IMR-90 (cell line): ENCODE results near the gene CD86. TPM values are rescaled to one million over a fixed set of nuclear protein-coding genes. Genes with fewer than 3 reads are reported as not detected.

ENCODE experiments used
- ATAC-seq: fragments of 200-7000 bp; cut with Tn5 transposase; 2 replicates; pipeline ENCODE4 v1.9.1; 2020; ENCODE audit warnings: low read depth, mild to moderate bottlenecking, moderate library complexity
- BruUV-seq: library from RNA; stranded (reverse); fragments of 400-500 nt; replicated peaks from 2 replicates; lab custom pipeline; 2021; lab: Mats Ljungman, UMichigan
- CTCF ChIA-PET: fragments of 300-600 bp; formaldehyde crosslinking; extraction: SDS; loops from one replicate; lab custom pipeline; 2021; ENCODE audit warnings: antibody characterized with exemption; lab: Yijun Ruan, JAX
- POLR2A ChIA-PET: fragments of 300-600 bp; sonication (Branson Sonifier 250); formaldehyde crosslinking; loops from one replicate; lab custom pipeline; 2022; ENCODE audit warnings: antibody characterized with exemption; ENCODE audit not compliant: unreplicated experiment; lab: Charles Lee
- DNase-seq: peaks from one replicate; pipeline ENCODE4 v3.0.0; 2013
- H2AFZ ChIP-seq: replicated peaks from 2 replicates; pipeline ENCODE3; 2013; ENCODE audit warnings: low read length, mild to moderate bottlenecking; ENCODE audit not compliant: poor library complexity
- H2AK5ac ChIP-seq: 2 replicates; pipeline ENCODE4 v1.6.1; 2013; ENCODE audit warnings: low read depth, low read length, inconsistent platforms
- H2AK9ac ChIP-seq: replicated peaks from 2 replicates; pipeline ENCODE3; 2013; ENCODE audit warnings: mild to moderate bottlenecking, low read depth, low read length, moderate library complexity; ENCODE audit not compliant: poor library complexity
- H2BK120ac ChIP-seq: 2 replicates; pipeline ENCODE4 v1.6.1; 2013; ENCODE audit warnings: low read depth, low read length, inconsistent platforms
- H2BK15ac ChIP-seq: 3 replicates; pipeline ENCODE4 v1.6.1; 2013; ENCODE audit warnings: low read depth, low read length, inconsistent platforms
- H2BK20ac ChIP-seq: 2 replicates; pipeline ENCODE4 v1.6.1; 2013; ENCODE audit warnings: low read depth, mild to moderate bottlenecking, inconsistent platforms, low read length, moderate library complexity
- H2BK5ac ChIP-seq: 2 replicates; pipeline ENCODE4 v1.6.1; 2013; ENCODE audit warnings: mild to moderate bottlenecking, low read depth, low read length, inconsistent platforms; ENCODE audit not compliant: poor library complexity, severe bottlenecking
- H3K14ac ChIP-seq: replicated peaks from 2 replicates; pipeline ENCODE4 v1.6.1; 2013; ENCODE audit warnings: low read depth, low read length, inconsistent platforms
- H3K18ac ChIP-seq: 2 replicates; pipeline ENCODE4 v1.6.1; 2013; ENCODE audit warnings: low read depth, low read length, control low read depth
- H3K23ac ChIP-seq: 2 replicates; pipeline ENCODE4 v1.6.1; 2013; ENCODE audit warnings: low read depth, low read length, inconsistent platforms
- H3K27ac ChIP-seq: 2 replicates; pipeline ENCODE4 v1.5.1; 2013; ENCODE audit warnings: mild to moderate bottlenecking, control low read depth, low read length; ENCODE audit not compliant: insufficient read depth
- H3K27me3 ChIP-seq: 2 replicates; pipeline ENCODE4 v1.6.1; 2013; ENCODE audit warnings: low read length; ENCODE audit not compliant: control insufficient read depth, insufficient read depth
- H3K36me3 ChIP-seq: 2 replicates; pipeline ENCODE4 v1.6.1; 2013; ENCODE audit warnings: low read length, mixed read lengths; ENCODE audit not compliant: control insufficient read depth, insufficient read depth
- H3K4ac ChIP-seq: 2 replicates; pipeline ENCODE4 v1.6.1; 2013; ENCODE audit warnings: low read depth, low read length, inconsistent platforms
- H3K4me1 ChIP-seq: 2 replicates; pipeline ENCODE4 v1.6.1; 2013; ENCODE audit warnings: low read length, mixed read lengths; ENCODE audit not compliant: control insufficient read depth, insufficient read depth
- H3K4me2 ChIP-seq: 2 replicates; pipeline ENCODE4 v1.6.1; 2013; ENCODE audit warnings: low read depth, mild to moderate bottlenecking, control low read depth, low read length, moderate library complexity
- H3K4me3 ChIP-seq: 2 replicates; pipeline ENCODE4 v1.5.1; 2013; ENCODE audit warnings: low read depth, mild to moderate bottlenecking, control low read depth, low read length, moderate library complexity; ENCODE audit not compliant: insufficient read depth
- H3K56ac ChIP-seq: 2 replicates; pipeline ENCODE4 v1.6.1; 2013; ENCODE audit warnings: low read length, inconsistent platforms; ENCODE audit not compliant: insufficient read depth; ENCODE audit errors: extremely low read depth
- H3K79me1 ChIP-seq, 2 experiments: 2 replicates each; pipeline ENCODE4 v1.6.1; 2013; ENCODE audit warnings: low read length in 2 of 2, inconsistent platforms in 1 of 2, low read depth in 1 of 2
- H3K9ac ChIP-seq: 2 replicates; pipeline ENCODE4 v1.6.1; 2013; ENCODE audit warnings: low read depth, low read length, control low read depth
- H3K9me1 ChIP-seq: 2 replicates; pipeline ENCODE4 v1.6.1; 2013; ENCODE audit warnings: low read length, inconsistent platforms; ENCODE audit not compliant: insufficient read depth
- H3K9me3 ChIP-seq: 2 replicates; pipeline ENCODE4 v1.6.1; 2013; ENCODE audit warnings: low read length; ENCODE audit not compliant: control insufficient read depth, insufficient read depth
- H4K20me1 ChIP-seq: 2 replicates; pipeline ENCODE4 v1.6.1; 2013; ENCODE audit warnings: low read length, inconsistent platforms; ENCODE audit not compliant: insufficient read depth
- H4K5ac ChIP-seq: 2 replicates; pipeline ENCODE4 v1.6.1; 2013; ENCODE audit warnings: mild to moderate bottlenecking, low read depth, low read length, control low read depth
- H4K8ac ChIP-seq, 2 experiments: 2 replicates each; pipeline ENCODE4 v1.6.1; 2013; ENCODE audit warnings: low read depth in 2 of 2, low read length in 2 of 2, control low read depth in 1 of 2, inconsistent platforms in 1 of 2
- H4K91ac ChIP-seq: 2 replicates; pipeline ENCODE4 v1.6.1; 2013; ENCODE audit warnings: low read depth, low read length, inconsistent platforms; ENCODE audit not compliant: insufficient read depth
- MAZ ChIP-seq: IDR thresholded peaks from 2 replicates; pipeline ENCODE4 v1.6.1; 2012; ENCODE audit warnings: low read depth, mild to moderate bottlenecking, low read length, improper control_type of control experiment, moderate library complexity, borderline replicate concordance
- POLR2A ChIP-seq: IDR thresholded peaks from 2 replicates; pipeline ENCODE4 v1.6.1; 2012; ENCODE audit warnings: mild to moderate bottlenecking, low read depth, low read length
- RFX5 ChIP-seq: IDR thresholded peaks from 2 replicates; pipeline ENCODE4 v1.8.0; 2012; ENCODE audit warnings: low read depth, mild to moderate bottlenecking, low read length, moderate library complexity
- WGBS, 2 experiments: methylation state at CpG; one replicate each; pipeline versions ENCODE4 v1.1.5 to v1.1.7; 2013; ENCODE audit warnings: missing lambda C conversion rate in 2 of 2; ENCODE audit not compliant: insufficient read length in 1 of 2; ENCODE audit errors: extremely low coverage in 2 of 2; 5-methylcytosine and 5-hydroxymethylcytosine counted together
- dilution Hi-C: fragments of 300-500 bp; cut with HindIII; formaldehyde crosslinking; loops from one replicate; pipeline ENCODE4 v1.14.3; 2018; ENCODE audit warnings: low sequenced_read_pairs; ENCODE audit not compliant: unreplicated experiment
- in situ Hi-C: fragments of 300-500 bp; cut with MboI; formaldehyde crosslinking; loops from 3 replicates; pipeline ENCODE4 v1.14.3; 2019; ENCODE audit warnings: low sequenced_read_pairs, inconsistent platforms, mixed read lengths
- intact Hi-C: fragments of 100-400 bp; cut with micrococcal nuclease; formaldehyde crosslinking; loops from 2 replicates; pipeline ENCODE4 v1.10.0; 2022
- polyA plus RNA-seq, 3 experiments: library from polyadenylated mRNA; depleted of rRNA; stranded (reverse); fragments of >200 nt; gene quantifications; 2 replicates each; pipeline ENCODE4 v1.2.3, GENCODE V29; 2012; ENCODE audit warnings: low replicate concordance in 1 of 3
- total RNA-seq: library from RNA; depleted of rRNA; stranded (reverse); fragments of >200 nt; gene quantifications from 2 replicates; pipeline ENCODE4 v1.2.3, GENCODE V29; 2012
- TF ChIP-seq, protein P1 (sequence below): fragments of 150-350 bp; IDR thresholded peaks from 2 replicates; pipeline ENCODE4 v1.6.1; 2016; ENCODE audit warnings: low read depth, mild to moderate bottlenecking, low read length, moderate library complexity, borderline replicate concordance

CD86 gene
- total and polyA plus RNA-seq, 2 of the 4 experiments (the other 2 are of a cell fraction): not detected

DNA sequence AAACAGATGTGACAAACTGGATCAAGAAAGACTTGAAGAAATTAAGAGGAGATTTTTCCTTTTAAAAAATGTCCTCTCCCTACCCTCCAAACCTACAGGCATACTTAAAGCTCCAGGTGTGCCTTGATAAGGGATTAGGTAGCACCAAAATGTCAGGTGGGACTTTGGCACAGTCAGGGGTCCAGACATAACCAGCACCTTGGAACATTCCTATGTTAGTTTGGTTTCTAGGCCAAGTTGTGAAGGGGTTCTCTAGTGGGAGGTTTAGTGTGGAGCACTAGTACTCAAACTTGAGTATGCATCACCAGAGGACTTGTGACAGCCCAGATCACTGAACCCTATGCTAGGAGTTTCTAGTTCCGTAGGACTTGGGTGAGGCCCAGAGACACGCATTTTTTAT lies 47.0 kb upstream of the CD86 start:
- Histone ChIP-seq H3K79me1 (no peaks in the 10 kb centered on the region), H2AK9ac (no peak overlapping the region), H3K14ac (no peak overlapping the region), H3K36me3 (no peaks in the 10 kb centered on the region), H3K27me3 (peaks cover 8% of the 10 kb centered on the region), H2AK5ac (no peak overlapping the region), H2BK120ac (no peak overlapping the region), H3K56ac (no peak overlapping the region), H3K9ac (no peak overlapping the region), H3K4me3 (no peak overlapping the region), H3K4me1 (no peaks in the 10 kb centered on the region), H3K4ac (no peak overlapping the region), H2BK15ac (no peak overlapping the region), H4K91ac (no peak overlapping the region), H3K4me2 (no peak overlapping the region), H2BK5ac (no peak overlapping the region), H4K8ac (no peak overlapping the region), H3K23ac (no peak overlapping the region), H3K9me1 (no peaks in the 10 kb centered on the region), H3K27ac (no peak overlapping the region), H3K18ac (no peak overlapping the region), H2AFZ (no peak overlapping the region), H4K5ac (no peak overlapping the region), H2BK20ac (no peak overlapping the region), H4K20me1 (no peaks in the 10 kb centered on the region), H3K9me3 (no peaks in the 10 kb centered on the region)
- dilution Hi-C loops (no loop called here), intact Hi-C loops (no loop called here), in situ Hi-C loops (no loop called here)
- ATAC-seq (no peak), DNase-seq (no peak)
- POLR2A ChIA-PET: no interaction called here
- no CpG with 5 or more reads among the region's 2 CpGs for WGBS, 2 experiments
- CTCF ChIA-PET: no interaction called here
- no TSS peak for BruUV-seq
- no peak for TF ChIP-seq RFX5
- TF ChIP-seq MAZ: no peak
- no peak for TF ChIP-seq POLR2A
- TF ChIP-seq, protein P1, sequence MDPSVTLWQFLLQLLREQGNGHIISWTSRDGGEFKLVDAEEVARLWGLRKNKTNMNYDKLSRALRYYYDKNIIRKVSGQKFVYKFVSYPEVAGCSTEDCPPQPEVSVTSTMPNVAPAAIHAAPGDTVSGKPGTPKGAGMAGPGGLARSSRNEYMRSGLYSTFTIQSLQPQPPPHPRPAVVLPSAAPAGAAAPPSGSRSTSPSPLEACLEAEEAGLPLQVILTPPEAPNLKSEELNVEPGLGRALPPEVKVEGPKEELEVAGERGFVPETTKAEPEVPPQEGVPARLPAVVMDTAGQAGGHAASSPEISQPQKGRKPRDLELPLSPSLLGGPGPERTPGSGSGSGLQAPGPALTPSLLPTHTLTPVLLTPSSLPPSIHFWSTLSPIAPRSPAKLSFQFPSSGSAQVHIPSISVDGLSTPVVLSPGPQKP: no peak
